RCC 7860 (cell line): ENCODE data around the gene MCM5.
"Not testable (repeated sequence)": the region's sequence is repeated elsewhere in the genome, so short reads cannot be mapped to it uniquely, and the experiment has no call there.

Experiments used
- DNase-seq: peaks from one replicate; pipeline ENCODE4 v3.0.0-alpha.2; 2015; ENCODE audit warnings: low spot score
- FAIRE-seq: peaks from 2 replicates; lab custom pipeline; 2012; peaks lifted over from hg19 to GRCh38; lab: Jason Lieb, UNC

Gene MCM5

DNA sequence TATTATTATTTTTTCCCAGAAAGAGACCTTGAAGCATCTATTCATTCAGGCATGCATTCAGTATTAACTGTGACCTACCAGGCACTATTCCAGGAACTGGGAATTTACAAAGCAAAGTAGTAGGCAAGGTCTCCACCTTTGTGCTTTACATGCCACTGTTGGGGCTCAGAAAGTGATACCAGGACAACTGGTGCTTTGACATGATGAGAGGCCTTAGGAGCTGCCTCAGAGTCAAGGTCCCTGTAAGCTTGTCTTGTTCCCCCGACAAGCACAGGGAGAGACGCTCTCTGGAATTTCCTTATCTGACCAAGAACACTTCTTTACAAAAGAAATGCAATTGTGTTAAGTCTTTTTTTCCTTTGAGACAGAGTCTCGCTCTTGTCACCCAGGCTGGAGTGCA is 21.3 kb upstream of the MCM5 start:
- DNase-seq (no peak), FAIRE-seq (no peak)

DNA sequence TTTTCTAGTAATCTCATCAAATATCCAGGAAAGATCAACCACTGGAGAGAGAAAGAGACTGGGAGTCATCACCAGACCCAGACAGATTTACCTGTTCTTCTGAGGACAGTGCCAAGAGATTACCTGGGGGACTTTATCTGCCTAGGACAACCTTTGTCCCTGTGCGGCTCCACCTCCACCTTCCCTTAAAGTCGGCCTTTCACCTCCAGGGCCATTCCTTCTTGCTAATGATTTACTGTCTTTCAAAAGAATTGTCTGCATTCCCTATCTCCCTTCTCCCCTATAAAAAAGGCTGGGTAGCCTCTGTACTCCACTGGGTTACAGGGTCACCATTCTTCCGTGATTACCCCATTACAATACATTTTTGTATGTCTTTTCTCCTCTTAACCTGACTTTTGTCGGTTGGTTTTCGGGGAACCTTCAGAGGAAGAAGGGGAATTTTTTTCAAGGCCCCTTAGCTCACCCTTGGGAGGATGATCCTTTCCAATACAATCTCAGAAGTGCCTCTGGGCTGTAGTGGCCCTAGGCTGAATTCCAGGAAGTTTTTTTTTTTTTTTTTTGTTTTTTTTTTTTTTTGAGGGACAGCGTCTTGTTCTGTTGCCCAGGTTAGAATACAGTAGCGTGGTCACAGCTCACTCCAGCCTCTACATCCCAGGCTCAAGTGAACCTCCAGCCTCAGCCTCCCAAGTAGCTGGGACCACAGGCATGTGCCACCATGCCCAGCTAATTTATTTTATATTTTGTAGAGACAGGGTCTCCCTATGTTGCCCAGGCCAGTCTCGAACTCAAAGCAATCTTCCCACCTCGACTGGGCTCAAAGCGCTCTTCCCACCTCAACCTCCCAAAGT is 20.6 kb upstream of the MCM5 start:
- FAIRE-seq (no peak), DNase-seq (no peak)

GRCh38 chr22:35380013-35380412 is 19.9 kb upstream of the MCM5 start:
- no peak for FAIRE-seq
- DNase-seq: no peak

DNA sequence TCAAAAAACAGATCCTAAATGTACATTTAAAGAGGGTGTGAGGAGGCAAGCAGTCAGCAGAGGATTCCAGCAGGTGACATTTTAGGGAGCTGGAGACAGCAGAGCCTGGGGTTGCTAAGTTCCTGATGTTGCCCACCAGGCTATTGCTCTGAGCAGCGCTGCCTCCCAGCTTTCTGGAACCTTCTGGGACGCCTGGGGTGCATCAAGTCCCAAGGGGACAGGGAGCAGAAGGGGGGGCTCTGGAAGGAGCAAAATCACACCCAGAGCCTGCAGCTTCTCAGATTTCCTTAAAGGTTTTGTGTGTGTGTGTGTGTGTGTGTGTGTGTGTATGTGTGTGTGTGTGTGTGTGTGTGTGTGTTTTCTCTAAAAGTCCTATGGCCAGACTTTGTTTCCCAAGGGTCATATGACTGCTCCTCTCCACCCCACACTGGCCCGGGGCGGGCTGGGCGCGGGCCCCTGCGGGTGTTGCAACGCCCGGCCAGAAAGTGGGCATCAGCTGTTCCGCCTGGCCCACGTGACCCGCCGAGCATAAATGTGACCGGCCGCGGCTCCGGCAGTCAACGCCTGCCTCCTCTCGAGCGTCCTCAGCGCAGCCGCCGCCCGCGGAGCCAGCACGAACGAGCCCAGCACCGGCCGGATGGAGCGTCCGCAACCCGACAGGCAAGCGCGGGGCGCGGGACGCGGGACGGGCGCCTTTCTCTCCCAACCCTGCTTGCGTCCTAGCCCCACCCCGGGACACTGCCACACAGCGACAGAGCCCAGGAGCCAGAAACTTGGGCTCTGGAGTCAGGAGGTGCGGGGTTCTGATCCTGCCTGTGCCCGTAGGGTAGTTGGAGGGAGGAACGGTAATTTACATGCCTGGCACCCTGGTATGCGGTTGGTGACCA is 19.2 kb upstream of the MCM5 start, which contains the start of gene HMOX1:
Gene HMOX1, plus strand, starts transcription at position 560 of the 887 bp plus-strand sequence. Its CDS starts 78 bp downstream, at position 638.
- FAIRE-seq (no peak), DNase-seq (peak; percentile 74)

GRCh38 chr22:35381424-35382009 is 18.4 kb upstream of the MCM5 start:
- FAIRE-seq: no peak
- DNase-seq: no peak

GRCh38 chr22:35383679-35384071 is 16.3 kb upstream of the MCM5 start:
- FAIRE-seq (no peak), DNase-seq (no peak)

DNA sequence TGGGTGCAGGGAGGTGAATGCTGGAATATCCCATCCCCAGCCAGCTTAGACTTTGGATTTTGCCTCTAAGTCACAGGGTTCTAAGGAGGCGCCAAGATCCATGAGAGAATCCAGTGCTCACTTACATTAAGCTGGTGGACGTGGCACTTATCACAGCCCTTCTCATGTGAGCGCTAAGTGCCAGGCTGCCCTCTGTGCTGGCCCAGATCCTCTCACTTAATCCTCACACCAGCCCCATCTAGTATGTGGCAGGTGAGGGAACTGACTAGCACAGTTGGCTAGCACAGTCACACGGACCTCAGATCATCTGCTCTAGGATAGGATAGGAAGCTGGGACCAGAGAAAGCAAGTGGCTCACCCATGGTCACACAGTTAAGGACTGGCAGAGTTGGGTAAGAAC is 15.4 kb upstream of the MCM5 start:
- FAIRE-seq: no peak
- no peak for DNase-seq

GRCh38 chr22:35384975-35385588 is 14.9 kb upstream of the MCM5 start:
- FAIRE-seq: no peak
- no peak for DNase-seq

DNA sequence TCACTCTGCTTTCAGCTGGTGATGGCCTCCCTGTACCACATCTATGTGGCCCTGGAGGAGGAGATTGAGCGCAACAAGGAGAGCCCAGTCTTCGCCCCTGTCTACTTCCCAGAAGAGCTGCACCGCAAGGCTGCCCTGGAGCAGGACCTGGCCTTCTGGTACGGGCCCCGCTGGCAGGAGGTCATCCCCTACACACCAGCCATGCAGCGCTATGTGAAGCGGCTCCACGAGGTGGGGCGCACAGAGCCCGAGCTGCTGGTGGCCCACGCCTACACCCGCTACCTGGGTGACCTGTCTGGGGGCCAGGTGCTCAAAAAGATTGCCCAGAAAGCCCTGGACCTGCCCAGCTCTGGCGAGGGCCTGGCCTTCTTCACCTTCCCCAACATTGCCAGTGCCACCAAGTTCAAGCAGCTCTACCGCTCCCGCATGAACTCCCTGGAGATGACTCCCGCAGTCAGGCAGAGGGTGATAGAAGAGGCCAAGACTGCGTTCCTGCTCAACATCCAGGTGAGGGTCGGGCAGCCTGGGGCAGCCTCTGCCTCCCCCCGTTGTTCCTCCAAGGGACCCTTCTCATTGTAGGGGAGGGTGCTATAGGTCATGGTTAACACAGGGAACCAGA is 13.2 kb upstream of the MCM5 start:
- no peak for DNase-seq
- no peak for FAIRE-seq

GRCh38 chr22:35390933-35391332 is 9.0 kb upstream of the MCM5 start:
- FAIRE-seq (no peak), DNase-seq (no peak)

- FAIRE-seq: no peak
- no peak for DNase-seq
These were observed 7.6 kb upstream of the MCM5 start for GRCh38 chr22:35392357-35392756.

GRCh38 chr22:35393116-35394010 is 6.6 kb upstream of the MCM5 start:
- FAIRE-seq: no peak
- no peak for DNase-seq

GRCh38 chr22:35394011-35394312 is 6.0 kb upstream of the MCM5 start:
- DNase-seq (no peak), FAIRE-seq (no peak)

DNA sequence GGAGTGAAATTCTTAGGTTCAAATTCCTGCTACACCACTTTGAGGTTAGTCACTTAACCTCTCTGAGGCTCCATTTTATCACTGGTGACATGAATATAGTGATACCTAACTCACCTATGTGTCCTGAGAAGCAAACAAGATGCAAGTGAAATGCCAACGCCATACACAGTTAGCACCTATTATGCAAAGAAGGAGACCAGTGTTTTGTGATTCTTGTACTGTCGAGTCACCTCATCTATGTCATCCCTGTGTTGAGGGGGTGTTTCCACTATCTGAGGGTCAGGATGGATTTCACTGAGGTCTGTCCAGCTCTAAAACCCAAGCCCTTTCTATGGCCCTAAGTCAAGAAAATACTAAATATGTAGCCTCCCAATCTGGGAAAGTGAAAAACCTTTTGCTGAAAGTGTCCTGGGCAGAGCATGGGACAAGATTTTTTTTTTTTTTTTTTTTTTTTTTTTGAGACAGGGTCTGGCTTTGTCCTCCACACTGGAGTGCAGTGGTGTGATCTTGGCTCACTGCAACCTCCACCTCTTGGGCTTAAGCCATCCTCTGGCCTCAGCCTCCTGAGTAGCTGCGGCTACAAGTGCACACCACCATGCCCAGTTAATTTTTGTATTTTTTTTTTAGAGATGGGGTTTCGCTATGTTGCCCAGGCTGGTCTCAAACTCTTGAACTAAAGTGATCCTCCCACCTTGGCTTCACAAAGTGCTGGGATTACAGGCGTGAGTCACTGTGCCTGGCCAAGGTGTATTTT is 5.0 kb upstream of the MCM5 start:
- DNase-seq (no peak), FAIRE-seq (no peak)

DNA sequence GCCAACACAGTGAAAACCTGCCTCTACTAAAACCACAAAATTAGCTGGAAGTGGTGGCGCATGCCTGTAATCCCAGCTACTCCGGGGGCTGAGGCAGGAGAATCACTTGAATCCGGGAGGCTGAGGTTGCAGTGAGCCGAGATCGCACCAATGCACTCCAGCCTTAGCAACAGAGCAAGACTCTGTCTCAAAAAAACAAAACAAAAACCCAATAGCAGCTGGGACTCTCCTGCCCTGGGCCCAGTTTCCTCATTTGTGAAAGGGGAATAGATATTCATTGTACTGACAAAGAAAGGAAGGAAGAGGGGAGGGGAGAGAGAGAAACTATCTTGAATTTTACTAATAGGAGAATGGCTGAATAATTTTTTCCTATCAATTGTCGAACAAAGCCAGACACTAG is 3.3 kb upstream of the MCM5 start:
- FAIRE-seq: not testable (repeated sequence)

GRCh38 chr22:35397095-35397904 is 2.6 kb upstream of the MCM5 start:
- DNase-seq (peak; percentile 64), FAIRE-seq (peak; percentile 72)

More for the DNA sequence above, 3.3 kb upstream of the MCM5 start:
- DNase-seq: peak; percentile 18

DNA sequence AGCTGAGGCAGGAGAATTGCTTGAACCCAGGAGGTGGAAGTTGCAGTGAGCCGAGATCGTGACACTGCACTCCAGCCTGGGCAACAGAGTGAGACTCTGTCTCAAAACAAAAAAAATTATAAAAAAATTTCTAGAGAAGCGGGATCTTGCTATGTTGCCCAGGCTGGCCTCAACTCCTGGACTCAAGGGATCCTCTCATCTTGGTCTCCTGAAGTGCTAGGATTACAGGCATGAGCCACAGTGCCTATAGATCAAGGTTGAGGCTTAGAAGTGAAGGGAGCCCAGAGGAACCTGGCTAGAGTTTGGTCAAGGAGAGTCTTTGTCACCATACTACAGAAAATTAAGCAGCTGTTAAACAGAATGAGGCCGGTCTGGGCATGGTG is 1.4 kb upstream of the MCM5 start:
- no peak for FAIRE-seq
- DNase-seq: no peak

- DNase-seq (no peak), FAIRE-seq (no peak)
These were observed 744 bp upstream of the MCM5 start for GRCh38 chr22:35399114-35399677.
